ENCODE data around the gene WLS.

DNA sequence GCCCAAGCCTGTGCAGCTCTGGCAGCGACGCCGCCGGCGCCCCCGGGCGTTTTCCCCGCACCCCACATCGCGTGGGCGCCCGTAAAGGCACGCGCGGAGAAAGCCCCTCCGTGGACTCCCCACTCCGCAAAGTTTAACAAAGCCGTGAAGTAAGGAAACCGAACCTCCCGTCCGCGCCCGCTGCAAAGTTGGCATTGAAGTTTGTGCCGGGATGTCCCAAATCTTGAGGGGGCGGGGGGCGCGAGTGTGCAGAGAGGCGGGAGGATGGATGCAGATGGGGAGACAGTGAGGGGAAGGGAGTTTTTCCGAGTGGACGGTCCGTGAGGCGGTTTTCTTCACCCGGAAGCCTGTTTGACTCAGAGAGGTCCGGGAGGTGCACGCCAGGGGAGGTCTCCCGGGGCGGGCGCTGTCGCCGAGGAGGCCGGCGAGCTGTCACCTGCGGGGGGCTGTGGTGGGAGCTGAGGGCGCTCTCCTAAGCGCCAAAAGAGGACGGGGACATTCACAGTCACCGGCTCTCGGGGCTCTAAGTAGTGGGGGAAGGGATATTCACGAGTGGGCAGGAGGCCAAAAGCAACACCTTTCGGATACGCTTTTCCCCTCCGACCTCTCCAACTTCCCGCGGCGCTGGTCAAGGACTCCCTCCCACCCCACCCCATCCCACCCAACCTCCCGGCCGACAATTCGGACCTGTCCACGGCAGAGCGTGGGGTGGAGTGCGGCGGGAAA is 1.3 kb downstream of the WLS start:
- TF ChIP-seq, protein P1, sequence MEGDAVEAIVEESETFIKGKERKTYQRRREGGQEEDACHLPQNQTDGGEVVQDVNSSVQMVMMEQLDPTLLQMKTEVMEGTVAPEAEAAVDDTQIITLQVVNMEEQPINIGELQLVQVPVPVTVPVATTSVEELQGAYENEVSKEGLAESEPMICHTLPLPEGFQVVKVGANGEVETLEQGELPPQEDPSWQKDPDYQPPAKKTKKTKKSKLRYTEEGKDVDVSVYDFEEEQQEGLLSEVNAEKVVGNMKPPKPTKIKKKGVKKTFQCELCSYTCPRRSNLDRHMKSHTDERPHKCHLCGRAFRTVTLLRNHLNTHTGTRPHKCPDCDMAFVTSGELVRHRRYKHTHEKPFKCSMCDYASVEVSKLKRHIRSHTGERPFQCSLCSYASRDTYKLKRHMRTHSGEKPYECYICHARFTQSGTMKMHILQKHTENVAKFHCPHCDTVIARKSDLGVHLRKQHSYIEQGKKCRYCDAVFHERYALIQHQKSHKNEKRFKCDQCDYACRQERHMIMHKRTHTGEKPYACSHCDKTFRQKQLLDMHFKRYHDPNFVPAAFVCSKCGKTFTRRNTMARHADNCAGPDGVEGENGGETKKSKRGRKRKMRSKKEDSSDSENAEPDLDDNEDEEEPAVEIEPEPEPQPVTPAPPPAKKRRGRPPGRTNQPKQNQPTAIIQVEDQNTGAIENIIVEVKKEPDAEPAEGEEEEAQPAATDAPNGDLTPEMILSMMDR (IDR thresholded peaks at IDR 0.05) = no peak
- TF ChIP-seq POLR2A (IDR thresholded peaks at IDR 0.05) (no peak), POLR2AphosphoS5 (IDR thresholded peaks at IDR 0.05) (no peak)
